SH-SY5Y (cell line): ENCODE results near the gene TMEM217.

Experiments used
- GATA2 ChIP-seq: IDR thresholded peaks from 2 replicates; pipeline ENCODE4 v1.6.1; 2011; ENCODE audit warnings: mild to moderate bottlenecking, low read depth, low read length
- GATA3 ChIP-seq: IDR thresholded peaks from 2 replicates; pipeline ENCODE4 v1.6.1; 2011; ENCODE audit warnings: low read depth, mild to moderate bottlenecking, low read length, moderate library complexity

DNA sequence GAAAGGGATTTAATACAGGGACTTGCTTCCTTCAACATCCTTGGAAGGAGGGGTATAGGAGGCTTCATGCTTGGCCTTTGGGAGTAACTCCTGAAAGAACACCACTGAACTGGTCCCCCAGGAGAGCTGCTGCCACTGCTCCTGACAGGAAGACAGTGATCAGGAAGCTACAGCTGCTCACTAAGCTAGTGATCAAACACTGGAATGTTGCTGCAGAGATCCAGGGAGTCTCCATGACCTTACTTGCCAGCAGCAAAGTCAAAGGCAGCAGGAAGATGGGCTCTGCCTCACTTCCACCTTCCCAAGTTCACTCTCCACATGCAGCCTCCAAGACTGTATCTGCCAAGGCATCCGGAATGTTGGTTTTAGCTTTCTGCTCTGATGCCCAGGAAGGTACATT, 56.2 kb downstream of the TMEM217 start:
- TF ChIP-seq GATA2: no peak
- no peak for TF ChIP-seq GATA3
